Measurements from ENCODE around the gene LIN28A.

The LIN28A gene

DNA sequence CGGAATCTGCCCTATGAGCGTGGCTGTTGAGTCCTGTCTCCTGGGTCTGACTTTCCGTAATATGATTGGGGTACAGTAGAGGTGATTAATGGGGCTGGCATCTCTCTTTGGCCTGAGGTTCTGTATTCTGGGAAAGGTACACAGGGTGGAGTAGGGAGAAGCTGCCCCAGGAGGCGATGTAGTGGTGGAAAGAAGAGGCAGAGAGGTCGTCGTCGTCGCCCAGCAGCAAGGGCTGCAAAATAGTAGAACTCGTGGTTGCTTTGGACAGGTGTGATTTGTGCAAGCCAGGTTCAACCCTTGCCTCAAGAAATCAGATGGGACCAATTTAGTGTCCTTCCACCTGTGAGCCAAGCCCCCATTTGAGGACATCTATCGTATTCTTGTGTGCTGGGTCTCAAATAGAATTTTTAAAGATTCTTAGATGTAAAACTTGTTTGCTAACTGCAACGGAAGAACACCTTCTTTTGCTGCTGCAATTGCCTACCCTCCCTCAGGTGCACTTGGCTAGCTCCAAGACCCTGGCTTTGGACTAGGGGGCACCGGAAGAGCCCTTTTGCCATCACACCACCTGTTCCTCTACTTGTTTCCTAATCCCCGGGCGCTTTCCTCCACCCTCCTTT is 60.4 kb downstream of the LIN28A start:
- H3K36me3 Mint-ChIP-seq, result peaks cover 53% of the 10 kb centered on the region
- H3K27me3 Mint-ChIP-seq, result no peaks in the 10 kb centered on the region
- H3K4me1 Mint-ChIP-seq, result peaks cover 50% of the 10 kb centered on the region
- no peaks in the 10 kb centered on the region for H3K9me3 Mint-ChIP-seq
- H3K27ac Mint-ChIP-seq, result peak overlapping the region; percentile 99
- H3K4me3 Mint-ChIP-seq, result peak overlapping the region; percentile 93
- CTCF ChIA-PET, result interaction anchor here (0.6 to 4.0 kb wide), 10 partner anchors 11 to 627 kb away, joined by 3 to 33 read pairs (median 4); partner anchors contain the start of gene DHDDS
- no peak for DNase-seq

DNA sequence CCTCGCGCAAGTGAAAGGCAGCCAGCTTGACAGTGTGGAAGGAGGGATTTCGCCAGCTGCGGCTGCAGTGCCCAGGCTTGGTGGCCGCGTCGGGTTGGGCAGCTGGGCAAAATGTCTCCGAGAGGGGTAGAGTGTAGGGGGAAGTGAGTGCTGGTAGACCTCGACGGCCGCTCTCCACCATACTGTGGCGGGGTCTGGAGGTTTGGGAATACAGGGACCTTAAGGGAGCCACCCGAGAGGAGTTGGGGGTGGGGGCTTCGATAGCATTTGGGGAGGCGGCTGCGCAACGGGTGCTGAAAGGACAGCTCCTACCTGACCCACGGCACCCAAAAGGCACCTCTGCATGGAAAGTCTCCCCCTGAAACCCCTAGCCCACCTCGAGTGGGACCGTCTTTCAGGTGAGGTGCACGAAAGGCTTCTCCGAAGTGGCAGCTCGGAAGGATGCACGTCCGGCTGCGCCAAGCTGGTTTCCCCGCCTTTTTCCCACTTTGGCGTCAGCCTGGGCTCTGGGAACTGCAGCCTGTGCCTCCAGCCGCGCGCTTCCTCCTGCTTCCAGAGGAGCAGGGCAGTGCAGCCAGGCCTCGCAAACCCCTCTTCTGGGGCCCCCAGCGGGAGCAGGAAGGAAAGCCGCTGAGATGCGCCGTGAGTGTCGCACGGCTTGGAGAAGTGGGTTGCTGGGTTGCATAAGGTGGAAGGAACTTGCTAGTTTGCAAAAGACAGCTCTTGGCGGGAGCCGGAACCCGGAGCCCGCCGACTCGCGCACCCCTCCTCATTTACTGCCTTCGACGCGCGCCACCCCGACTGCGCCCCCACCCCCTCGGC is 61.1 kb downstream of the LIN28A start:
- peak overlapping the region; percentile 93 for H3K4me3 Mint-ChIP-seq
- CTCF ChIA-PET, result interaction anchor here (0.7 to 4.0 kb wide), 6 partner anchors 12 to 76 kb away, joined by 3 to 33 read pairs (median 4); partner anchors contain the start of gene DHDDS
- no peaks in the 10 kb centered on the region for H3K27me3 Mint-ChIP-seq
- H3K4me1 Mint-ChIP-seq, result peaks cover 57% of the 10 kb centered on the region
- no peaks in the 10 kb centered on the region for H3K9me3 Mint-ChIP-seq
- peaks cover 57% of the 10 kb centered on the region for H3K36me3 Mint-ChIP-seq
- H3K27ac Mint-ChIP-seq, result peak overlapping the region; percentile 99
- peak; percentile 67 for DNase-seq

DNA sequence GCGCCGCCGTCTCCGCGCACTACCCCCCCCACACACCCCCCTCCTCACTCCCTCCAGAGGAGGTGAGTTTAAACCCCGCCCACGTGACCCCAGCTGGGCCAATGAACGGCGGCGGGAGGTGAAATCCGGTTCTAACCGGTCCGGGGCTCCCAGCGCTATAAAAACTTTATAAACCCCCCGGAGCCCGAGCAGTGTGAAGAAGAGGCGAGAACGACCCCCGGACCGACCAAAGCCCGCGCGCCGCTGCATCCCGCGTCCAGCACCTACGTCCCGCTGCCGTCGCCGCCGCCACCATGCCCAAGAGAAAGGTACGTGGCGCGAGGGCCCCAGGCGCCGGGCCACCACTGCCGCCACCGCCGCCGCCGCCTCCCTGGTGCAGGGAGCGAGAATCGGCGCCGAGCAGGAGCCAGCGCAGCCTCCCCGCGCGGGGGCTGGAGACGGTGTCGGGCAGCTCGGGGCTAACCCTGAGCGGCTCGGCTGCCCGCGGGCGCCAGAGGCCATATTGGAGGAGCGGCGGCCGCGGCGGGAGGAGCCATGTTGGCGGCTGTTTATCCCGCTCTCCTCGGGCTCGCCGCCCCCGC is 61.8 kb downstream of the LIN28A start, which contains the start of gene HMGN2:
Gene HMGN2 (plus strand): TSS at position 121 of the 581 bp plus-strand sequence. CDS start 173 bp downstream, at position 294.
- peak within 1 kb of the TSS; percentile 99 for H3K27ac Mint-ChIP-seq
- no peaks in the 10 kb centered on the region for H3K9me3 Mint-ChIP-seq
- H3K27me3 Mint-ChIP-seq, result no peaks in the 10 kb centered on the region
- H3K4me1 Mint-ChIP-seq, result peaks cover 57% of the 10 kb centered on the region
- peaks cover 57% of the 10 kb centered on the region for H3K36me3 Mint-ChIP-seq
- peak; percentile 95 for DNase-seq
- peak within 1 kb of the TSS; percentile 93 for H3K4me3 Mint-ChIP-seq
- CTCF ChIA-PET, result interaction anchor here (1.1 to 4.0 kb wide), 4 partner anchors 12 to 55 kb away, joined by 4 to 33 read pairs (median 4); partner anchors contain the start of gene DHDDS

DNA sequence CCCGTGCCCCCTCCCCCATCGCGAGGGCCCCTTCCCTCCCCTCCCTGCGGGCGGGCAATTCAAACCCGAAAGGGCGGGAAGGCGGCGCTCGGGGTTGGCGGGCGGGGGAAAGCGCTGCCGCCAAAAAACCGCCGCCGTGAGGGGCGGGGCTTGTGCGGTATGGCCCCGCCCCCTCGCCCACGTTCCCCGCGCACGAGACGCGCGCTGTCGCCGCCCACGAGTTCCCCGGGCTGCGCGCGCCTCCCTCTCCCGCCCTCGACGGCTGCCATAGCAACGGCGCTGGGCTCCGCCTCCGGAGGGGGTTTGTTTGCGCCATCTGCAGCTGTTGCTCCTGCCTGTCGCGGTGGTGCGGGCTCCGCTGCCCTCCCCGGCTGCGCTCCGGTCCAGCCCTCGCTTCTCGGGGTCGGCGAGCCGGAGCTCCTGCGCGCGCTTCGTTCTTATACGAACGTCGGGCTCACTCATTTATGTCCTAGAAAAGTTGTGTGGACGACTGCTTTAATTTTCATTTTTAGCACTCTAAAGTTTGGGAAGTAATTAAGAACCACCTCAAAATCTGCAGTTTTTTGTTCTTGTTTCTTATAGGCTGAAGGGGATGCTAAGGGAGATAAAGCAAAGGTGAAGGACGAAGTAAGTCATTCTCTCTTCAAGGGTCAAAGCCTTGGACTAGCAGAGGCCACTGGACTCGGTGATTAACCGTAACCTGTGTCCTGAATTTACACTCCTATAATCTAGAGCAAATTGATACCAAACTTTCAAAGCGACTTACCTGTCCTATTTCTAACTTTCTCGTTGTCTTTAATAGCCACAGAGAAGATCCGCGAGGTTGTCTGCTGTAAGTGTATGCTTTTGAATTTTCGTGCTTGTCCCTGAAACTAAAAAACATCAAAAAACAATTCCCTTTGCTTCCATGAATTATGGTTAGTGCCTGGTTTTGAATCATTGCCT is 62.6 kb downstream of the LIN28A start:
- Mint-ChIP-seq H3K36me3 (peaks cover 57% of the 10 kb centered on the region), H3K4me1 (peaks cover 60% of the 10 kb centered on the region), H3K9me3 (no peaks in the 10 kb centered on the region), H3K27ac (peak overlapping the region; percentile 84), H3K4me3 (peak overlapping the region; percentile 86), H3K27me3 (no peaks in the 10 kb centered on the region)
- CTCF ChIA-PET, result interaction anchor here (0.6 kb wide), 1 partner anchor 76 kb away, joined by 3 read pairs; no protein-coding TSS in a partner anchor
- DNase-seq, result peak; percentile 96

DNA sequence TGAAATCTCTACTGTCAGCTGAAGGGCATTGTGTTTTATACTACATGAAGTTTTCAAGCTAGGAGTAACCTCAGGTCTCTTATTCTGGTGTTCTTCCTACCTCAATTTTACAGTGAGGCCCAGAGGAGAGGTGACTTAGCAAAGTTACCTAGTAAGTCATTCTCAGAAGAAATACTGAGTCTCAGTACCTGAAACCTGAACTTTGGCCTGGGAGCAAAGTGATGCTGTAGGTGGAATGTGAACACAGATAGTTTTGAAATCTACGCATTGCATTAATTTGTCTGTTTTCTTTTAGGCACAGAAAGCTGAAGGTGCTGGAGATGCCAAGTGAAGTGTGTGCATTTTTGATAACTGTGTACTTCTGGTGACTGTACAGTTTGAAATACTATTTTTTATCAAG is 64.2 kb downstream of the LIN28A start:
- DNase-seq, result no peak
- CTCF ChIA-PET, result no interaction called here
- Mint-ChIP-seq H3K4me1 (peaks cover 54% of the 10 kb centered on the region), H3K36me3 (peaks cover 57% of the 10 kb centered on the region), H3K27ac (peak overlapping the region; percentile 67), H3K27me3 (no peaks in the 10 kb centered on the region), H3K4me3 (peak overlapping the region; percentile 86), H3K9me3 (no peaks in the 10 kb centered on the region)

DNA sequence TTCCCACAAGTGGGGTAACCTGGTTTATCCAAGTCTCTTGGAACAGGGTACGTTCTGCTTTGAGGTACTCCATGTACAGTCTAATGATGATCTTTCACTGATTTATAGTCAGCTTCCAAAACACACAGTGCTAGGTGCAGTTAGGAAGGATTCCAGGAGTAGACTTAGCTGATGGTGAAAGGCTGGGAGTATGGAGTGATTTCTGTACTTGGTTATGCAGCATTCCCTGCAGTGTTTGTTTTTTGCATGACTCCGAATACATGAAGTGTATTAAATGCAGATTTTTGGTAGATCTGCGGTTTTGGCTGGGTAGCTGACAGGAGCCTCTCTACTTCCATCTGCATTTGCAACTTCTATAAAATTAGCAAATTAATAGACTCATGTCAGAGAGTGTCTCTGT is 65.4 kb downstream of the LIN28A start:
- Mint-ChIP-seq H3K36me3 (peaks cover 56% of the 10 kb centered on the region), H3K27ac (peak overlapping the region; percentile 12), H3K9me3 (no peaks in the 10 kb centered on the region), H3K27me3 (no peaks in the 10 kb centered on the region), H3K4me3 (no peak overlapping the region), H3K4me1 (peaks cover 42% of the 10 kb centered on the region)
- CTCF ChIA-PET, result interaction anchor here (0.6 kb wide), 1 partner anchor 55 kb away, joined by 3 read pairs; no protein-coding TSS in a partner anchor
- DNase-seq, result no peak

DNA sequence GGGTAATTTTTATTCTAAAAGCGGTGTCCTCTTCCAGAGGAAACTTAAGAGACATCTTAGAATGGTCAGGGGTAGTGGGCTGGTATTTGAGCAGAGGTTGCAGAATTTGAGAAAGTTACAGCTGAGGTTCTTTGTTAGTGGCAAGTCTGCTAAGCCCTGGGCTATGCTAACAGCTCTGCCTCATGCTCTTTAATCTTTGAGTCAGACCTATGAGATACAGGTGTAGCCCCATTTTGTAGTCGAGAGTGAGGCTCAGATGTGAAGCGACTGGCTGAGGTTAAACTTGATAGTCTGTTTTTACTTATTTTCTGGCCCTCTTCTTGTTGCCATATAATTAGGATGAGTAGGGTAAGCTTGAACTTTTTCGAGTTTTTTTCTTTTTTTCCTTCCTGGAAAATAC is 66.3 kb downstream of the LIN28A start:
- no peak overlapping the region for H3K4me3 Mint-ChIP-seq
- no peak for DNase-seq
- H3K27me3 Mint-ChIP-seq, result no peaks in the 10 kb centered on the region
- H3K27ac Mint-ChIP-seq, result peak overlapping the region; percentile 71
- CTCF ChIA-PET, result no interaction called here
- peaks cover 36% of the 10 kb centered on the region for H3K4me1 Mint-ChIP-seq
- H3K9me3 Mint-ChIP-seq, result no peaks in the 10 kb centered on the region
- peaks cover 60% of the 10 kb centered on the region for H3K36me3 Mint-ChIP-seq

DNA sequence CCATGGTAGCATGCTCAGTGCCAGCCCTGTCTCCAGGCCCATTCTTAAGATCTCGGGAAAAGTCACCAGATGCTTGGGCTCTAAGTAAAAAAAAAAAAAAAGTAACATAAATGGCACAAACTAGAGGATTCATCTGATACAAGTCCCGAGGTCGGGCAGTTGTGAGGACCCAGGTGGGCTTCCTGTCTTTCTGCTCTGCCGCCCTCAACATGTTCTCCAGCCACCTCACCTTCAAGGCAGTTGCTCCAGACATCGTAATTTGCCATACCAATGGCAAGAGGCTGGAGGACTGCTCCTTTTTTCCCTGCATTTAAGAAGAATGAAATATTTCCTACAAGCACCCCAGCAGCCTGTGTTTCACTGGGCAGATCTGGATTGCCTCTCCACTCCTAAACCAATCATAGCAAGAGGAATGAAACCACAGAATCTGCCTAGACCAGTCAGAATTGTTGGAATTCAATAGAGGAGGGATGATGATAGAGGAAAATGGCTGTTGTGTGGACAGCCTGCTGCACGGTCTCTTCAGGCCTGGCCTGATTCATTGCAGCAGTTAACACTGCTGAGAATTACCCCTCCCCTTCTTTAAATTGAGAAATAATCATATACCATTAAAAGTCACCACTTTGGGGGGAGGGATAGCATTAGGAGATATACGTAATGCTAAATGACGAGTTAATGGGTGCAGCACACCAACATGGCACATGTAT is 67.0 kb downstream of the LIN28A start:
- H3K36me3 Mint-ChIP-seq, result peaks cover 61% of the 10 kb centered on the region

DNA sequence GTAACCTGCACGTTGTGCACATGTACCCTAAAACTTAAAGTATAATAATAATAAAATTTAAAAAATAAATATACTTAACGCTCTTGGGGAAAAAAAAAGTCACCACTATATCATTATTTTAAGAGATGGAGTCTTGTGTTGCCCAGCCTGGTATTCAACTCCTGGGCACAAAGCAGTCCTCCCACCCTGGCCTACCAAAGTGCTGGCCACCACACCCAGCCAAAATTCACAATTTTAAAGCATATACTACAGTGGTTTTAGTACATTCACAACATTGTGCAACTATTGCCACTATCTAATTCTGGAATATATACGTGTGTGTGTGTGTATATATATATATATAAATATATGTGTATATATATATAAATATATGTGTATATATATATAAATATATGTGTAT is 67.5 kb downstream of the LIN28A start:
- CTCF ChIA-PET, result no interaction called here
- Mint-ChIP-seq H3K27me3 (no peaks in the 10 kb centered on the region), H3K9me3 (no peaks in the 10 kb centered on the region), H3K36me3 (peaks cover 63% of the 10 kb centered on the region), H3K4me3 (no peak overlapping the region), H3K4me1 (peaks cover 34% of the 10 kb centered on the region), H3K27ac (no peak overlapping the region)
- no peak for DNase-seq

More for the DNA sequence above, 67.0 kb downstream of the LIN28A start:
- Mint-ChIP-seq H3K4me1 (peaks cover 36% of the 10 kb centered on the region), H3K27me3 (no peaks in the 10 kb centered on the region), H3K4me3 (no peak overlapping the region), H3K27ac (peak overlapping the region; percentile 71), H3K9me3 (no peaks in the 10 kb centered on the region)
- CTCF ChIA-PET, result no interaction called here
- DNase-seq, result no peak

DNA sequence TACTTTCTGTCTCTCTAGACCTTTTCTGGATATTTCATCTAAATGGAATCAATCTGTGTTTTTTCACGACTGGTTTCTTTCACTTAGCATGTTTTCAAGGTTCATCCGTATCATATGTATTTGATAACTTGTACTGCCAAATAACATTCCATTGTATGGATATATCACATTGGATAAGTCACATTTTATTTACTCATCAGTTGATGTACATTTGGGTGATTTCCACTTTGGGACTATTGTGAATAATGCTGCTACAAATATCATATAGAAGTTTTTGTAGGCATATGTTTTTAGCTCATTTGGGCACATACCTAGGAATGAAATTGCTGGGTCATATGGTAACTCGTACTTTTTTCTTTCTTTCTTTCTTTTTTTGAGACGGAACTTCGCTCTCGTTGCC is 68.4 kb downstream of the LIN28A start:
- peaks cover 27% of the 10 kb centered on the region for H3K4me1 Mint-ChIP-seq
- H3K9me3 Mint-ChIP-seq, result no peaks in the 10 kb centered on the region

More for the DNA sequence above, 68.4 kb downstream of the LIN28A start:
- DNase-seq, result no peak
- H3K36me3 Mint-ChIP-seq, result peaks cover 55% of the 10 kb centered on the region
- CTCF ChIA-PET, result no interaction called here
- no peaks in the 10 kb centered on the region for H3K27me3 Mint-ChIP-seq
- peak overlapping the region; percentile 28 for H3K27ac Mint-ChIP-seq
- no peak overlapping the region for H3K4me3 Mint-ChIP-seq
